Measurements from ENCODE around the gene ZMIZ1. TPM values are rescaled to one million over a fixed set of nuclear protein-coding genes. Genes with fewer than 3 reads are reported as not detected.
A peak's percentile ranks its signal among the peaks of the same experiment; 100 is the strongest.

Gene ZMIZ1
- total RNA-seq, 1 donor from 2014 or later: 93.9 TPM

GRCh38 chr10:79202188-79203013, 133.6 kb downstream of the ZMIZ1 start:
- DNase-seq: peak; percentile 39
- Mint-ChIP-seq H3K36me3 (ENCODE audit: low read depth) (no peaks in the 10 kb centered on the region), H3K9me3 (no peaks in the 10 kb centered on the region), H3K4me3 (no peak overlapping the region), H3K27ac (no peak overlapping the region), H3K27me3 (no peaks in the 10 kb centered on the region), H3K4me1 (no peaks in the 10 kb centered on the region)
- POLR2A ChIA-PET: interaction anchor here (0.6 to 1.3 kb wide), 5 partner anchors 42 to 150 kb away, joined by 3 to 10 read pairs (median 6); no protein-coding TSS in a partner anchor
- no peak for TF ChIP-seq CTCF (IDR thresholded peaks at IDR 0.05)
- ATAC-seq (ENCODE audit: low read depth): peak; percentile 76
- CTCF ChIA-PET: interaction anchor here (1.0 to 1.4 kb wide), 6 partner anchors 48 to 1156 kb away, joined by 3 to 5 read pairs (median 3); no protein-coding TSS in a partner anchor
- intact Hi-C loops (cut with micrococcal nuclease): no loop called here

GRCh38 chr10:79203014-79203644, 134.4 kb downstream of the ZMIZ1 start:
- intact Hi-C loops (cut with micrococcal nuclease): no loop called here
- no peaks in the 10 kb centered on the region for H3K36me3 Mint-ChIP-seq (ENCODE audit: low read depth)
- no peaks in the 10 kb centered on the region for H3K9me3 Mint-ChIP-seq
- no peak for DNase-seq
- no peaks in the 10 kb centered on the region for H3K4me1 Mint-ChIP-seq
- no peak overlapping the region for H3K4me3 Mint-ChIP-seq
- ChIA-PET POLR2A (no interaction called here), CTCF (interaction anchor here (1.0 to 1.4 kb wide), 6 partner anchors 47 to 1157 kb away, joined by 3 to 5 read pairs (median 3); no protein-coding TSS in a partner anchor)
- no peaks in the 10 kb centered on the region for H3K27me3 Mint-ChIP-seq
- no peak overlapping the region for H3K27ac Mint-ChIP-seq
- TF ChIP-seq CTCF (IDR thresholded peaks at IDR 0.05): no peak
- no peak for ATAC-seq (ENCODE audit: low read depth)

GRCh38 chr10:79203833-79204232, 135.1 kb downstream of the ZMIZ1 start:
- DNase-seq (no peak), ATAC-seq (ENCODE audit: low read depth) (no peak)
- intact Hi-C loops (cut with micrococcal nuclease): no loop called here
- ChIA-PET POLR2A (no interaction called here), CTCF (interaction anchor here (0.8 to 1.3 kb wide), 2 partner anchors 9 to 10 kb away, joined by 4 to 8 read pairs; no protein-coding TSS in a partner anchor)
- Mint-ChIP-seq H3K4me3 (no peak overlapping the region), H3K36me3 (ENCODE audit: low read depth) (no peaks in the 10 kb centered on the region), H3K9me3 (no peaks in the 10 kb centered on the region), H3K27ac (no peak overlapping the region), H3K4me1 (no peaks in the 10 kb centered on the region), H3K27me3 (no peaks in the 10 kb centered on the region)
- no peak for TF ChIP-seq CTCF (IDR thresholded peaks at IDR 0.05)

GRCh38 chr10:79206300-79207095, 137.7 kb downstream of the ZMIZ1 start:
- Mint-ChIP-seq H3K27me3 (no peaks in the 10 kb centered on the region), H3K36me3 (ENCODE audit: low read depth) (no peaks in the 10 kb centered on the region), H3K9me3 (no peaks in the 10 kb centered on the region), H3K4me1 (no peaks in the 10 kb centered on the region), H3K4me3 (no peak overlapping the region), H3K27ac (no peak overlapping the region)
- DNase-seq (no peak), ATAC-seq (ENCODE audit: low read depth) (no peak)
- POLR2A ChIA-PET: interaction anchor here (0.7 kb wide), 2 partner anchors 37 to 63 kb away, joined by 3 read pairs; no protein-coding TSS in a partner anchor
- no peak for TF ChIP-seq CTCF (IDR thresholded peaks at IDR 0.05)
- intact Hi-C loops (cut with micrococcal nuclease): no loop called here
- CTCF ChIA-PET: interaction anchor here (0.7 to 0.8 kb wide), 2 partner anchors 10 to 12 kb away, joined by 4 read pairs; no protein-coding TSS in a partner anchor
